ENCODE measurements around the gene STK39.

Gene STK39

GRCh38 chr2:168190590-168191336 lies 56.6 kb downstream of the STK39 start:
- H3K4me3 ChIP-seq (ENCODE audit: low read depth, low read length) = no peak overlapping the region
- ChIA-PET CTCF (interaction anchor here (0.9 kb wide), 1 partner anchor 25 kb away, joined by 3 read pairs; no protein-coding TSS in a partner anchor), POLR2A (no interaction called here)
- no peak for DNase-seq (ENCODE audit: low read depth, low spot score)
- TF ChIP-seq CTCF (IDR thresholded peaks at IDR 0.05; ENCODE audit: insufficient read depth, low read length, missing control alignments) = no peak

DNA sequence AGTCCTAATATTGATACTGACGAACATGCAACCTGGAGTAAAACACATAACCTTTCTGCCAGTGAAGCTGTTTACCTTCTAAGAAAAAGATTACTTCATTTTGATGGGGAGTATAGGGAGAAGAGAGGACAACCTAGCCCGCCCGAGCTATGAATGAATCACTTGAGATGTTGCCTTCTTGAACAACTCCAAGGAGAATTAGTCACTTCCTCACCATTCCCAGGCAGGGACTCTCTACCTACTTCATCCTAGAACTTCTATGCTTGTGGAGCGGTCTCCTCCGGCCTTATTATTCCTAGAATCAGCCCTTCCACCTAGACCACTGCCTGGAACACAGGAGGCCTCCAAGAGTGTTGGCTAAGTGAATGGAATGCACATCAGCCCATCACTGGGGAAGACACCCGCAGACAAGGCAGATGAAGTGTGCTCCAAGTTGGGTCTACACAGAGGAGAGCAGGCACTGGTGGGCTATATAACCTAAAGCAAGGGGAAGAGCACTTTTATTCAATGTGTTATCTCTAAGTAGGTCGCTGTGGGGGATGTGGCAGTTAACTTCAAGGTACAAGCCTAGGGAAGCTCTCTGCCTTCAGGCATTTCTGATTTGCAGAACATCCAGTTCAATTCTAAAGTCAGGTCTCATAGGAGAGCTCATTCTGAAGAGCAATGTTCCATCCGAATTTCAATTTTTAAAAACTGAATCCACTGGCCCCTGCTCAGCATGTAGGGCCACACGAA lies 57.4 kb downstream of the STK39 start:
- H3K4me3 ChIP-seq (ENCODE audit: low read depth, low read length) = no peak overlapping the region
- CTCF ChIA-PET = interaction anchor here (0.5 to 0.9 kb wide), 2 partner anchors 10 to 241 kb away, joined by 3 read pairs; no protein-coding TSS in a partner anchor
- DNase-seq (ENCODE audit: low read depth, low spot score) = no peak
- no peak for TF ChIP-seq CTCF (IDR thresholded peaks at IDR 0.05; ENCODE audit: insufficient read depth, low read length, missing control alignments)
- POLR2A ChIA-PET = no interaction called here

GRCh38 chr2:168188002-168188401 lies 59.4 kb downstream of the STK39 start:
- CTCF ChIA-PET = interaction anchor here (0.8 kb wide), 1 partner anchor 50 kb away, joined by 4 read pairs; no protein-coding TSS in a partner anchor
- POLR2A ChIA-PET = no interaction called here
- TF ChIP-seq CTCF (IDR thresholded peaks at IDR 0.05; ENCODE audit: insufficient read depth, low read length, missing control alignments) = no peak
- DNase-seq (ENCODE audit: low read depth, low spot score) = no peak
- no peak overlapping the region for H3K4me3 ChIP-seq (ENCODE audit: low read depth, low read length)

DNA sequence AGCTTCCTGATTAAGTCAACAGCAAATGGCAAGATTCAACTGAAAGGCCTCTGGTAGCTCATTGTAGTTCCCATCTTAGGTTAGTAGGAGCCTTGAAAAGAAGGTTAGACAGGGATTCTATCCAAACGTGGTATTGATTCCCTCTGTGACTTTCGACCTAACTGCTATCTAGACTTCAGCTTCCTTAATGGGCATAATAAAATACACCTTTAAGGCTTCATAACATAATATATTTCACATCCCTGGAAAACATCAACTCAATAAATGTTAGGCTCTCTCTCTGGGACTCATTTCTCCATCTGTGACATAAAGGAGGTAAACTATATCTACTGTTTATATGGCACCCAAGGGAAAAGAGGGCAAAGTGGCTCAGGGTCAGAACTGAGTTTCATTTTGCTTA lies 60.9 kb downstream of the STK39 start:
- CTCF ChIA-PET = interaction anchor here (1.0 kb wide), 1 partner anchor 10 kb away, joined by 4 read pairs; no protein-coding TSS in a partner anchor

GRCh38 chr2:168185583-168186274 lies 61.7 kb downstream of the STK39 start:
- POLR2A ChIA-PET = no interaction called here
- CTCF ChIA-PET = no interaction called here
- DNase-seq (ENCODE audit: low read depth, low spot score) = no peak
- H3K4me3 ChIP-seq (ENCODE audit: low read depth, low read length) = no peak overlapping the region
- TF ChIP-seq CTCF (IDR thresholded peaks at IDR 0.05; ENCODE audit: insufficient read depth, low read length, missing control alignments) = no peak

More for the DNA sequence above, 60.9 kb downstream of the STK39 start:
- POLR2A ChIA-PET = no interaction called here
- no peak overlapping the region for H3K4me3 ChIP-seq (ENCODE audit: low read depth, low read length)
- TF ChIP-seq CTCF (IDR thresholded peaks at IDR 0.05; ENCODE audit: insufficient read depth, low read length, missing control alignments) = no peak
- DNase-seq (ENCODE audit: low read depth, low spot score) = no peak
